GM12874 (cell line): ENCODE measurements around the gene UBA5.

Experiments
- CTCF ChIP-seq: IDR thresholded peaks from 2 replicates; pipeline ENCODE4 v1.5.1; 2011; ENCODE audit warnings: low read depth, mild to moderate bottlenecking, control low read depth, low read length, moderate library complexity; ENCODE audit not compliant: insufficient read depth

UBA5 gene

GRCh38 chr3:132660052-132660810 lies at the start of gene UBA5:
UBA5 (plus strand) TSS chr3:132660329; CDS start chr3:132660538, 209 bp downstream.
- no peak for TF ChIP-seq CTCF

GRCh38 chr3:132615881-132616280 lies 44.2 kb upstream of the UBA5 start:
- TF ChIP-seq CTCF: no peak

GRCh38 chr3:132616780-132617179 lies 43.3 kb upstream of the UBA5 start:
- no peak for TF ChIP-seq CTCF

- no peak for TF ChIP-seq CTCF
Observed at GRCh38 chr3:132622148-132622547, 38.0 kb upstream of the UBA5 start.

- TF ChIP-seq CTCF: no peak
Observed at GRCh38 chr3:132622761-132623160, 37.4 kb upstream of the UBA5 start.

GRCh38 chr3:132623646-132624045 lies 36.5 kb upstream of the UBA5 start:
- no peak for TF ChIP-seq CTCF

GRCh38 chr3:132624790-132625189 lies 35.3 kb upstream of the UBA5 start:
- TF ChIP-seq CTCF: no peak
